Skeletal muscle tissue (tissue), 4 donors: ENCODE results near the gene P3H1. TPM values are rescaled to one million over a fixed set of nuclear protein-coding genes. Genes with fewer than 3 reads are reported as not detected.

Experiments
- H3K27ac ChIP-seq: one replicate; pipeline ENCODE4 v1.7.0; 2013; ENCODE audit warnings: mild to moderate bottlenecking, low read depth, low read length, inconsistent platforms
- H3K27me3 ChIP-seq, 3 donors: one replicate each; pipeline ENCODE4 v1.7.0; 2013; ENCODE audit warnings: low read length in 3 of 3; ENCODE audit not compliant: control insufficient read depth in 3 of 3, insufficient read depth in 3 of 3
- H3K36me3 ChIP-seq, 3 donors: one replicate each; pipeline ENCODE4 v1.7.0; 2013; ENCODE audit warnings: low read length in 3 of 3; ENCODE audit not compliant: control insufficient read depth in 3 of 3, insufficient read depth in 3 of 3
- H3K4me1 ChIP-seq, 3 donors: one replicate each; pipeline ENCODE4 v1.7.0; 2013; ENCODE audit warnings: low read length in 3 of 3, mild to moderate bottlenecking in 3 of 3; ENCODE audit not compliant: control insufficient read depth in 3 of 3, insufficient read depth in 3 of 3
- H3K4me3 ChIP-seq, 3 donors: one replicate each; pipeline ENCODE4 v1.7.0; 2013; ENCODE audit warnings: low read length in 3 of 3
- H3K9ac ChIP-seq, 3 donors: one replicate each; pipeline ENCODE4 v1.7.0; 2013; ENCODE audit warnings: low read length in 3 of 3, mild to moderate bottlenecking in 3 of 3, moderate library complexity in 2 of 3, low read depth in 1 of 3
- H3K9me3 ChIP-seq, 3 donors: one replicate each; pipeline ENCODE4 v1.7.0; 2013; ENCODE audit warnings: low read length in 3 of 3; ENCODE audit not compliant: control insufficient read depth in 3 of 3
- total RNA-seq: library from RNA; depleted of rRNA; stranded (reverse); fragments of >200 nt; gene quantifications from one replicate; pipeline ENCODE4 v1.2.3, GENCODE V29; 2014
- donor health status: Osteomylitis.

The P3H1 gene
- total RNA-seq, 1 donor from 2014 or later = 50.6 TPM

- Histone ChIP-seq H3K36me3 (peaks cover 49 to 55% (median 53%) of the 10 kb centered on the region in 3 donors), H3K4me3 (no peak overlapping the region), H3K4me1 (no peaks in the 10 kb centered on the region), H3K9ac (no peak overlapping the region), H3K27me3 (no peaks in the 10 kb centered on the region), H3K27ac (no peak overlapping the region), H3K9me3 (no peaks in the 10 kb centered on the region)
Measured at GRCh38 chr1:42748021-42748420, 18.8 kb downstream of the P3H1 start.

GRCh38 chr1:42747125-42747524, 19.7 kb downstream of the P3H1 start:
- Histone ChIP-seq H3K9me3 (no peaks in the 10 kb centered on the region), H3K4me1 (no peaks in the 10 kb centered on the region), H3K27ac (no peak overlapping the region), H3K9ac (no peak overlapping the region), H3K27me3 (no peaks in the 10 kb centered on the region), H3K36me3 (peaks cover 43 to 47% (median 46%) of the 10 kb centered on the region in 3 donors), H3K4me3 (no peak overlapping the region)

GRCh38 chr1:42746436-42747105, 20.3 kb downstream of the P3H1 start:
- Histone ChIP-seq H3K4me1 (no peaks in the 10 kb centered on the region), H3K9me3 (no peaks in the 10 kb centered on the region), H3K27me3 (no peaks in the 10 kb centered on the region), H3K36me3 (peaks cover 38 to 42% (median 40%) of the 10 kb centered on the region in 3 donors), H3K27ac (no peak overlapping the region), H3K4me3 (no peak overlapping the region), H3K9ac (no peak overlapping the region)

- Histone ChIP-seq H3K36me3 (peaks cover 37 to 42% (median 40%) of the 10 kb centered on the region in 3 donors), H3K4me3 (no peak overlapping the region)
Measured at GRCh38 chr1:42745851-42746250, 21.0 kb downstream of the P3H1 start.

GRCh38 chr1:42744148-42744413, 22.7 kb downstream of the P3H1 start:
- no peaks in the 10 kb centered on the region for H3K9me3 ChIP-seq
- H3K36me3 ChIP-seq = peaks cover 25 to 33% (median 31%) of the 10 kb centered on the region in 3 donors
- H3K9ac ChIP-seq = no peak overlapping the region
- H3K27me3 ChIP-seq = no peaks in the 10 kb centered on the region
- H3K4me3 ChIP-seq = no peak overlapping the region
- no peak overlapping the region for H3K27ac ChIP-seq
- H3K4me1 ChIP-seq = no peaks in the 10 kb centered on the region

More at GRCh38 chr1:42745851-42746250, 21.0 kb downstream of the P3H1 start:
- no peak overlapping the region for H3K9ac ChIP-seq
- H3K4me1 ChIP-seq = no peaks in the 10 kb centered on the region
- no peaks in the 10 kb centered on the region for H3K9me3 ChIP-seq
- H3K27ac ChIP-seq = no peak overlapping the region
- H3K27me3 ChIP-seq = no peaks in the 10 kb centered on the region

GRCh38 chr1:42743317-42744147, 23.3 kb downstream of the P3H1 start:
- Histone ChIP-seq H3K9me3 (no peaks in the 10 kb centered on the region), H3K4me1 (no peaks in the 10 kb centered on the region), H3K9ac (no peak overlapping the region), H3K27ac (no peak overlapping the region), H3K27me3 (no peaks in the 10 kb centered on the region), H3K4me3 (no peak overlapping the region), H3K36me3 (peaks cover 20 to 28% (median 28%) of the 10 kb centered on the region in 3 donors)

GRCh38 chr1:42742617-42743316, 24.1 kb downstream of the P3H1 start:
- H3K4me3 ChIP-seq = no peak overlapping the region
- H3K9me3 ChIP-seq = no peaks in the 10 kb centered on the region
- H3K36me3 ChIP-seq = peaks cover 12 to 22% (median 22%) of the 10 kb centered on the region in 3 donors
- no peak overlapping the region for H3K27ac ChIP-seq
- no peaks in the 10 kb centered on the region for H3K4me1 ChIP-seq
- no peak overlapping the region for H3K9ac ChIP-seq
- no peaks in the 10 kb centered on the region for H3K27me3 ChIP-seq

GRCh38 chr1:42742141-42742540, 24.7 kb downstream of the P3H1 start:
- peaks cover 0 to 3% (median under 1%) of the 10 kb centered on the region in 3 donors for H3K4me1 ChIP-seq
- H3K36me3 ChIP-seq = peaks cover 7 to 16% (median 16%) of the 10 kb centered on the region in 3 donors
- no peaks in the 10 kb centered on the region for H3K27me3 ChIP-seq
- H3K4me3 ChIP-seq = no peak overlapping the region
- H3K27ac ChIP-seq = no peak overlapping the region
- no peak overlapping the region for H3K9ac ChIP-seq
- no peaks in the 10 kb centered on the region for H3K9me3 ChIP-seq

- Histone ChIP-seq H3K36me3 (peaks cover 7 to 12% (median 12%) of the 10 kb centered on the region in 3 donors), H3K27ac (no peak overlapping the region), H3K9me3 (no peaks in the 10 kb centered on the region), H3K9ac (no peak overlapping the region), H3K27me3 (no peaks in the 10 kb centered on the region), H3K4me3 (no peak overlapping the region), H3K4me1 (peaks cover 0 to 8% (median 2%) of the 10 kb centered on the region in 3 donors)
Measured at GRCh38 chr1:42741706-42742105, 25.1 kb downstream of the P3H1 start.
